ENCODE results near the gene DZIP1. TPM values are rescaled to one million over a fixed set of nuclear protein-coding genes. Genes with fewer than 3 reads are reported as not detected.
A peak's percentile ranks its signal among the peaks of the same experiment; 100 is the strongest.

The DZIP1 gene
- total RNA-seq, 1 experiment from 2014 or later = 31.0 TPM

DNA sequence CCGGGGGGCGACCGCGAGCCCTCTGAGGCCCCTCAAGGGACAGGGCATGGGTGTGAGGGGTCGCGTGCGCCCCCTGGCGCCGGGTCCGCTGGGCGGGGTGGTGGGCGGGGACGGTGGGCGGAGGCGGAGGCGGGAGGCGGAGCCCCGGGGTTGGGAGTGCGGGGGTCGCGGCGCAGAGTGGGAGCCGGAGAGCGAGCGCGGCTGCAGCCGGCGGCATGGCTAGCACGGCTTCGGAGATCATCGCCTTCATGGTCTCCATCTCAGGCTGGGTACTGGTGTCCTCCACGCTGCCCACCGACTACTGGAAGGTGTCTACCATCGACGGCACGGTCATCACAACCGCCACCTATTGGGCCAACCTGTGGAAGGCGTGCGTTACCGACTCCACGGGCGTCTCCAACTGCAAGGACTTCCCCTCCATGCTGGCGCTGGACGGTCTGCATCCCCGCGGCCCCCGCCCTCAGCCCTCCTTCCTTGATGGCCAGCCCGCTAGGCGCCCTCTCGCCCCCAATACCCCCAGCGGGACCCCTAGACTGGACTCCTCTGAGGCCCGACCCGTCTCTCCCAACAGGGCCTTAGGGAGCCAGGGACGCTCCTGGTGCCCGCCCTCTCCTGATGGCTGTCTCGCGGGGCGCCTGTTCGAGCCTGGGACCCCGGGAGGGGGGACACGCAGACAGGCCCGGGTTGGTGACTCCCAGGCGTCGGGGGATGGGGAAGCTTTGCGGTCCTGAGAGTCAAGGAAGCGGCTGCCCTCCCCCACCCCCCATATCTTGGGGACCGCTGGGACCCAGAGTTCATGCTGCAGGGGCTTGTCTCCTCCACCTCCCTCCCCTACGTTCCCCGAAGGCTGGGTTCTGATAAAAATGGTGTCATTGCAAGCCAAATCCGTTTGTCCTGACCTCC is 91.7 kb downstream of the DZIP1 start, which contains the start of gene CLDN10 (continued):
- TF ChIP-seq, protein P1, sequence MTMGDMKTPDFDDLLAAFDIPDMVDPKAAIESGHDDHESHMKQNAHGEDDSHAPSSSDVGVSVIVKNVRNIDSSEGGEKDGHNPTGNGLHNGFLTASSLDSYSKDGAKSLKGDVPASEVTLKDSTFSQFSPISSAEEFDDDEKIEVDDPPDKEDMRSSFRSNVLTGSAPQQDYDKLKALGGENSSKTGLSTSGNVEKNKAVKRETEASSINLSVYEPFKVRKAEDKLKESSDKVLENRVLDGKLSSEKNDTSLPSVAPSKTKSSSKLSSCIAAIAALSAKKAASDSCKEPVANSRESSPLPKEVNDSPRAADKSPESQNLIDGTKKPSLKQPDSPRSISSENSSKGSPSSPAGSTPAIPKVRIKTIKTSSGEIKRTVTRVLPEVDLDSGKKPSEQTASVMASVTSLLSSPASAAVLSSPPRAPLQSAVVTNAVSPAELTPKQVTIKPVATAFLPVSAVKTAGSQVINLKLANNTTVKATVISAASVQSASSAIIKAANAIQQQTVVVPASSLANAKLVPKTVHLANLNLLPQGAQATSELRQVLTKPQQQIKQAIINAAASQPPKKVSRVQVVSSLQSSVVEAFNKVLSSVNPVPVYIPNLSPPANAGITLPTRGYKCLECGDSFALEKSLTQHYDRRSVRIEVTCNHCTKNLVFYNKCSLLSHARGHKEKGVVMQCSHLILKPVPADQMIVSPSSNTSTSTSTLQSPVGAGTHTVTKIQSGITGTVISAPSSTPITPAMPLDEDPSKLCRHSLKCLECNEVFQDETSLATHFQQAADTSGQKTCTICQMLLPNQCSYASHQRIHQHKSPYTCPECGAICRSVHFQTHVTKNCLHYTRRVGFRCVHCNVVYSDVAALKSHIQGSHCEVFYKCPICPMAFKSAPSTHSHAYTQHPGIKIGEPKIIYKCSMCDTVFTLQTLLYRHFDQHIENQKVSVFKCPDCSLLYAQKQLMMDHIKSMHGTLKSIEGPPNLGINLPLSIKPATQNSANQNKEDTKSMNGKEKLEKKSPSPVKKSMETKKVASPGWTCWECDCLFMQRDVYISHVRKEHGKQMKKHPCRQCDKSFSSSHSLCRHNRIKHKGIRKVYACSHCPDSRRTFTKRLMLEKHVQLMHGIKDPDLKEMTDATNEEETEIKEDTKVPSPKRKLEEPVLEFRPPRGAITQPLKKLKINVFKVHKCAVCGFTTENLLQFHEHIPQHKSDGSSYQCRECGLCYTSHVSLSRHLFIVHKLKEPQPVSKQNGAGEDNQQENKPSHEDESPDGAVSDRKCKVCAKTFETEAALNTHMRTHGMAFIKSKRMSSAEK (CRISPR knock-in tag; IDR thresholded peaks at IDR 0.05; ENCODE audit: borderline replicate concordance) = no peak
- TF ChIP-seq NFATC4 (CRISPR knock-in tag; IDR thresholded peaks at IDR 0.05) (no peak), TCF7 (CRISPR knock-in tag; IDR thresholded peaks at IDR 0.05; ENCODE audit: low read depth) (peak; percentile 74; the same call in 1 of the 2 replicates), FOXK1 (CRISPR knock-in tag; IDR thresholded peaks at IDR 0.05) (peak; percentile 39; the same call in 1 of the 2 replicates), SP1 (CRISPR knock-in tag; conservative IDR thresholded peaks at IDR 0.05) (peak; percentile 77), ZNF219 (CRISPR knock-in tag; IDR thresholded peaks at IDR 0.05; ENCODE audit: borderline replicate concordance) (no peak), SMAD4 (CRISPR knock-in tag; IDR thresholded peaks at IDR 0.05) (no peak)
- TF ChIP-seq, protein P2, sequence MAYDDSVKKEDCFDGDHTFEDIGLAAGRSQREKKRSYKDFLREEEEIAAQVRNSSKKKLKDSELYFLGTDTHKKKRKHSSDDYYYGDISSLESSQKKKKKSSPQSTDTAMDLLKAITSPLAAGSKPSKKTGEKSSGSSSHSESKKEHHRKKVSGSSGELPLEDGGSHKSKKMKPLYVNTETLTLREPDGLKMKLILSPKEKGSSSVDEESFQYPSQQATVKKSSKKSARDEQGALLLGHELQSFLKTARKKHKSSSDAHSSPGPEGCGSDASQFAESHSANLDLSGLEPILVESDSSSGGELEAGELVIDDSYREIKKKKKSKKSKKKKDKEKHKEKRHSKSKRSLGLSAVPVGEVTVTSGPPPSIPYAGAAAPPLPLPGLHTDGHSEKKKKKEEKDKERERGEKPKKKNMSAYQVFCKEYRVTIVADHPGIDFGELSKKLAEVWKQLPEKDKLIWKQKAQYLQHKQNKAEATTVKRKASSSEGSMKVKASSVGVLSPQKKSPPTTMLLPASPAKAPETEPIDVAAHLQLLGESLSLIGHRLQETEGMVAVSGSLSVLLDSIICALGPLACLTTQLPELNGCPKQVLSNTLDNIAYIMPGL (CRISPR knock-in tag; IDR thresholded peaks at IDR 0.05) = peak; percentile 93
- TF ChIP-seq, protein P3, sequence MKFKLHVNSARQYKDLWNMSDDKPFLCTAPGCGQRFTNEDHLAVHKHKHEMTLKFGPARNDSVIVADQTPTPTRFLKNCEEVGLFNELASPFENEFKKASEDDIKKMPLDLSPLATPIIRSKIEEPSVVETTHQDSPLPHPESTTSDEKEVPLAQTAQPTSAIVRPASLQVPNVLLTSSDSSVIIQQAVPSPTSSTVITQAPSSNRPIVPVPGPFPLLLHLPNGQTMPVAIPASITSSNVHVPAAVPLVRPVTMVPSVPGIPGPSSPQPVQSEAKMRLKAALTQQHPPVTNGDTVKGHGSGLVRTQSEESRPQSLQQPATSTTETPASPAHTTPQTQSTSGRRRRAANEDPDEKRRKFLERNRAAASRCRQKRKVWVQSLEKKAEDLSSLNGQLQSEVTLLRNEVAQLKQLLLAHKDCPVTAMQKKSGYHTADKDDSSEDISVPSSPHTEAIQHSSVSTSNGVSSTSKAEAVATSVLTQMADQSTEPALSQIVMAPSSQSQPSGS (CRISPR knock-in tag; IDR thresholded peaks at IDR 0.05; ENCODE audit: borderline replicate concordance, low read depth) = no peak
- TF ChIP-seq, protein P4, sequence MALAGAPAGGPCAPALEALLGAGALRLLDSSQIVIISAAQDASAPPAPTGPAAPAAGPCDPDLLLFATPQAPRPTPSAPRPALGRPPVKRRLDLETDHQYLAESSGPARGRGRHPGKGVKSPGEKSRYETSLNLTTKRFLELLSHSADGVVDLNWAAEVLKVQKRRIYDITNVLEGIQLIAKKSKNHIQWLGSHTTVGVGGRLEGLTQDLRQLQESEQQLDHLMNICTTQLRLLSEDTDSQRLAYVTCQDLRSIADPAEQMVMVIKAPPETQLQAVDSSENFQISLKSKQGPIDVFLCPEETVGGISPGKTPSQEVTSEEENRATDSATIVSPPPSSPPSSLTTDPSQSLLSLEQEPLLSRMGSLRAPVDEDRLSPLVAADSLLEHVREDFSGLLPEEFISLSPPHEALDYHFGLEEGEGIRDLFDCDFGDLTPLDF (CRISPR knock-in tag; IDR thresholded peaks at IDR 0.05) = no peak
- TF ChIP-seq, protein P5, sequence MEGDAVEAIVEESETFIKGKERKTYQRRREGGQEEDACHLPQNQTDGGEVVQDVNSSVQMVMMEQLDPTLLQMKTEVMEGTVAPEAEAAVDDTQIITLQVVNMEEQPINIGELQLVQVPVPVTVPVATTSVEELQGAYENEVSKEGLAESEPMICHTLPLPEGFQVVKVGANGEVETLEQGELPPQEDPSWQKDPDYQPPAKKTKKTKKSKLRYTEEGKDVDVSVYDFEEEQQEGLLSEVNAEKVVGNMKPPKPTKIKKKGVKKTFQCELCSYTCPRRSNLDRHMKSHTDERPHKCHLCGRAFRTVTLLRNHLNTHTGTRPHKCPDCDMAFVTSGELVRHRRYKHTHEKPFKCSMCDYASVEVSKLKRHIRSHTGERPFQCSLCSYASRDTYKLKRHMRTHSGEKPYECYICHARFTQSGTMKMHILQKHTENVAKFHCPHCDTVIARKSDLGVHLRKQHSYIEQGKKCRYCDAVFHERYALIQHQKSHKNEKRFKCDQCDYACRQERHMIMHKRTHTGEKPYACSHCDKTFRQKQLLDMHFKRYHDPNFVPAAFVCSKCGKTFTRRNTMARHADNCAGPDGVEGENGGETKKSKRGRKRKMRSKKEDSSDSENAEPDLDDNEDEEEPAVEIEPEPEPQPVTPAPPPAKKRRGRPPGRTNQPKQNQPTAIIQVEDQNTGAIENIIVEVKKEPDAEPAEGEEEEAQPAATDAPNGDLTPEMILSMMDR (IDR thresholded peaks at IDR 0.05) = peak; percentile 55; the same call in 1 of the 2 replicates
- TF ChIP-seq, protein P6, sequence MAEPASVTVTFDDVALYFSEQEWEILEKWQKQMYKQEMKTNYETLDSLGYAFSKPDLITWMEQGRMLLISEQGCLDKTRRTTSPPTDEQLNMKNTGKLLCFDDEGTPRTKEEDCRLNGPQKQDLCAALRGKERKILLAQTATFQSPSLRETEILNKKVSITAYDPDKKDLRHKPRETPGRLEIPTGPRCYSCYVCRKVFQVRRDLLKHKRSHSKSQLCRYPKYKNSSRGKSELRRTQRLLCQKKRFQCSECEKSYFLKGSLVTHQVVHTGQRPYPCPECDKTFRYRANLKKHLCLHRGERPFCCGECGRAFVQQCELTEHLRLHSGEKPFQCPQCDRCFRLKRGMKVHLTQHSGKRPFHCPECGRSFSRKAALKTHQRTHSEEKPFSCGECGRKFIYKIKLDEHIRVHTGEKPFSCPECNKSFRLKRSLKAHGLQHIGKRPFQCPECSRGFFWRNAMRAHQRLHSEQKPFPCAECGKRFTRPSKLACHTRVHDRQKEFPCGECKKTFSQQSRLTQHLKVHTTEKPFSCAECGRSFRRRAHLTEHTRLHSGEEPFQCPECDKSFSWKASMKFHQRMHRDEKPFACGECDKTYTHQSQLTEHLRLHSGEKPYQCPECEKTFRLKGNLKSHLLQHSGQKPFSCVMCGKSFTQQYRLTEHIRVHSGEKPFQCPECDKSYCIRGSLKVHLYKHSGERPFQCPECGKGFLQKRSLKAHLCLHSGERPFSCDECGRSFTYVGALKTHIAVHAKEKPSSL (CRISPR knock-in tag; conservative IDR thresholded peaks at IDR 0.05) = no peak
